ENCODE measurements around the gene SLC4A1AP. TPM values are rescaled to one million over a fixed set of nuclear protein-coding genes. Genes with fewer than 3 reads are reported as not detected.

The SLC4A1AP gene
- total RNA-seq, 1 donor from 2014 or later, result 18.7 TPM

GRCh38 chr2:27707462-27708256 lies 44.0 kb downstream of the SLC4A1AP start:
- ATAC-seq (no peak), DNase-seq (no peak)
- H3K27me3 ChIP-seq, result no peaks in the 10 kb centered on the region
- TF ChIP-seq, protein P1, sequence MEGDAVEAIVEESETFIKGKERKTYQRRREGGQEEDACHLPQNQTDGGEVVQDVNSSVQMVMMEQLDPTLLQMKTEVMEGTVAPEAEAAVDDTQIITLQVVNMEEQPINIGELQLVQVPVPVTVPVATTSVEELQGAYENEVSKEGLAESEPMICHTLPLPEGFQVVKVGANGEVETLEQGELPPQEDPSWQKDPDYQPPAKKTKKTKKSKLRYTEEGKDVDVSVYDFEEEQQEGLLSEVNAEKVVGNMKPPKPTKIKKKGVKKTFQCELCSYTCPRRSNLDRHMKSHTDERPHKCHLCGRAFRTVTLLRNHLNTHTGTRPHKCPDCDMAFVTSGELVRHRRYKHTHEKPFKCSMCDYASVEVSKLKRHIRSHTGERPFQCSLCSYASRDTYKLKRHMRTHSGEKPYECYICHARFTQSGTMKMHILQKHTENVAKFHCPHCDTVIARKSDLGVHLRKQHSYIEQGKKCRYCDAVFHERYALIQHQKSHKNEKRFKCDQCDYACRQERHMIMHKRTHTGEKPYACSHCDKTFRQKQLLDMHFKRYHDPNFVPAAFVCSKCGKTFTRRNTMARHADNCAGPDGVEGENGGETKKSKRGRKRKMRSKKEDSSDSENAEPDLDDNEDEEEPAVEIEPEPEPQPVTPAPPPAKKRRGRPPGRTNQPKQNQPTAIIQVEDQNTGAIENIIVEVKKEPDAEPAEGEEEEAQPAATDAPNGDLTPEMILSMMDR (IDR thresholded peaks at IDR 0.05), result no peak
- no peak overlapping the region for H3K4me3 ChIP-seq
- H3K4me1 ChIP-seq, result peaks cover 31% of the 10 kb centered on the region
- no peaks in the 10 kb centered on the region for H3K9me3 ChIP-seq
- no peaks in the 10 kb centered on the region for H3K36me3 ChIP-seq
- H3K27ac ChIP-seq, result peak overlapping the region; percentile 78
- intact Hi-C loops (cut with DNase I), result no loop called here

GRCh38 chr2:27708257-27708654 lies 44.6 kb downstream of the SLC4A1AP start:
- Histone ChIP-seq H3K9me3 (no peaks in the 10 kb centered on the region), H3K27me3 (no peaks in the 10 kb centered on the region), H3K36me3 (no peaks in the 10 kb centered on the region), H3K4me3 (no peak overlapping the region), H3K4me1 (peaks cover 30% of the 10 kb centered on the region), H3K27ac (no peak overlapping the region)
- intact Hi-C loops (cut with DNase I), result no loop called here
- DNase-seq (no peak), ATAC-seq (no peak)
- TF ChIP-seq, protein P1 (IDR thresholded peaks at IDR 0.05), result no peak

DNA sequence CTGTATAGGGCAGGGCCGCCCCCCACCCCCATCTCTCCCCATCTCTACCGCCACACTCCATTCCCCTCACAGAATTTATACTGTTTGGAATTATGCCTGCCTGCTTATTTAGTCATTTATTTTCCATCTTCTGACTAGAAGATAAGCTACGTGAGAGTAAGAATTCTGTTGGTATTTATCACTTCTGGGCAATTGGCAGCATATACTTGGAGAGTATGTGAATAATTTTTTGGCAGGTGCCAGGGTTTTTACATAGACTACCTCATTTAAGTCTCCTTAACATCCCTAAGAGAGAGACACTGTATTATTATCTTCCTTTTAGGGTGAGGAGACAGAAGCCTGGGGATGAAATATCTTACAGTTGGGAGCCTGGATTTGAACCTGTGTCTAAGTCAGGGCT lies 45.0 kb downstream of the SLC4A1AP start:
- Histone ChIP-seq H3K36me3 (no peaks in the 10 kb centered on the region), H3K9me3 (no peaks in the 10 kb centered on the region), H3K4me1 (peaks cover 25% of the 10 kb centered on the region), H3K27ac (no peak overlapping the region), H3K4me3 (no peak overlapping the region), H3K27me3 (no peaks in the 10 kb centered on the region)
- DNase-seq, result no peak
- no peak for ATAC-seq
- TF ChIP-seq, protein P1 (IDR thresholded peaks at IDR 0.05), result no peak
- intact Hi-C loops (cut with DNase I), result no loop called here

- no peak for ATAC-seq
- Histone ChIP-seq H3K27me3 (no peaks in the 10 kb centered on the region), H3K36me3 (no peaks in the 10 kb centered on the region), H3K27ac (no peak overlapping the region), H3K9me3 (no peaks in the 10 kb centered on the region), H3K4me3 (no peak overlapping the region), H3K4me1 (peaks cover 19% of the 10 kb centered on the region)
- TF ChIP-seq, protein P1 (IDR thresholded peaks at IDR 0.05), result no peak
- intact Hi-C loops (cut with DNase I), result no loop called here
- no peak for DNase-seq
Observed at GRCh38 chr2:27709326-27709725, 45.6 kb downstream of the SLC4A1AP start.

DNA sequence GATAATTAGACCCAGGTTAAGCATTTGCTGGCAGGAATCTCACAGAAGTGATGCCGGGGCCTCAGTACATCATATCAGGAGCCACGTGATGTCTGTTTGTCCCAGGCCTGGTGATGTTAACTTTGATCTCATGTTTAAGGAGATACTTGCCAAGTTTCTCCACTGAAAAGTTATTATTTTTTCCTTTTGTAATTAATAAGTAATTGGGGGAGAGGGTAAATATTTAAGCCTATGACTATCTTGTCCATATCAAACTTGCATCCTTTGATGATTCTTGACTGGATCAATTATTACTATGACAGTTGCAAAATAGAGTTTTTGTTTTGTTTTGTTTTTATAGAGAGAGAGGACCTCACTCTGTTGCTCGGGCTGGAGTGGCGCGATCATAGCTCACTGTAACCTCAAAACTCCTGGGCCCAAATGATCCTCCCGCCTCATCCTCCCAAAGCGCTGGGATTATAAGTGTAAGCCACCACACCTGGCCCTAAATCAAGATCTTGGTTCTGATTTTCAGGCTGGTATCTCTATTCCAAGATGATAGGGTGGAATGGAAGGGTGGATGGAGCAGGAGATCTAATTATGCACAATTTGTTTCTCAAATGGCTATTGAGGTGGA lies 46.4 kb downstream of the SLC4A1AP start:
- Histone ChIP-seq H3K9me3 (no peaks in the 10 kb centered on the region), H3K27ac (no peak overlapping the region), H3K36me3 (no peaks in the 10 kb centered on the region), H3K4me3 (no peak overlapping the region), H3K27me3 (no peaks in the 10 kb centered on the region), H3K4me1 (peaks cover 22% of the 10 kb centered on the region)
- ATAC-seq (no peak), DNase-seq (no peak)
- TF ChIP-seq, protein P1 (IDR thresholded peaks at IDR 0.05), result no peak
- intact Hi-C loops (cut with DNase I), result no loop called here

Data from upper lobe of right lung (tissue), 1 donor.